CD4-positive, alpha-beta T cell treated with Interleukin-12 subunit alpha and Interleukin-12 subunit beta, for 1 hour (primary cell): ENCODE results near the gene CLIC4.
"Not testable (repeated sequence)": the region's sequence is repeated elsewhere in the genome, so short reads cannot be mapped to it uniquely, and the experiment has no call there.

Source experiments
- DNase-seq: peaks from one replicate; pipeline ENCODE4 v3.0.0-alpha.2; 2020

Gene CLIC4

GRCh38 chr1:24886241-24886640, 141.0 kb downstream of the CLIC4 start:
- DNase-seq = no peak

GRCh38 chr1:24888061-24888970, 143.1 kb downstream of the CLIC4 start:
- no peak for DNase-seq

- DNase-seq = no peak
Measured at GRCh38 chr1:24888971-24889676, 143.9 kb downstream of the CLIC4 start.

- DNase-seq = no peak
Measured at GRCh38 chr1:24890887-24891286, 145.6 kb downstream of the CLIC4 start.

- DNase-seq = not testable (repeated sequence)
Measured at GRCh38 chr1:24891367-24891766, 146.1 kb downstream of the CLIC4 start.

- DNase-seq = no peak
Measured at GRCh38 chr1:24892188-24893153, 147.2 kb downstream of the CLIC4 start.

GRCh38 chr1:24893431-24893830, 148.2 kb downstream of the CLIC4 start:
- no peak for DNase-seq
